ENCODE data around the gene FAM83B.

- TF ChIP-seq CTCF (conservative IDR thresholded peaks at IDR 0.05 in 1 of 2, IDR thresholded peaks at IDR 0.05 in 1 of 2; ENCODE audit: extremely low read depth in 1 of 2, insufficient read depth in 1 of 2, low read depth in 1 of 2, low read length in 2 of 2) (no peak), EZH2 (IDR thresholded peaks at IDR 0.05; ENCODE audit: borderline replicate concordance, low read length) (no peak)
Observed at GRCh38 chr6:54835176-54835575, 11.4 kb upstream of the FAM83B start.
